Activated CD8-positive, alpha-beta T cell treated with anti-CD3 and anti-CD28 coated beads for 36 hours (primary cell): ENCODE data around the gene UBE2O. TPM values are rescaled to one million over a fixed set of nuclear protein-coding genes. Genes with fewer than 3 reads are reported as not detected.

ENCODE experiments used
- ATAC-seq: fragments of 200-7000 bp; cut with Tn5 transposase; one replicate; pipeline ENCODE4 v1.10.0; 2021; ENCODE audit warnings: mild to moderate bottlenecking, moderate library complexity
- CTCF ChIA-PET: fragments of 350-600 bp; sonication (Branson Sonifier 250); formaldehyde crosslinking; loops from one replicate; lab custom pipeline; 2021; ENCODE audit warnings: antibody characterized with exemption; lab: Charles Lee
- POLR2A ChIA-PET: fragments of 350-600 bp; sonication (Branson Sonifier 250); formaldehyde crosslinking; loops from one replicate; lab custom pipeline; 2021; ENCODE audit warnings: antibody characterized with exemption; lab: Charles Lee
- DNase-seq: peaks from one replicate; pipeline ENCODE4 v3.0.0-alpha.2; 2020
- H3K27ac Mint-ChIP-seq: one replicate; pipeline ENCODE4 v1.8.0; 2021; ENCODE audit warnings: mild to moderate bottlenecking, mixed read lengths
- H3K27me3 Mint-ChIP-seq: one replicate; pipeline ENCODE4 v1.8.0; 2021; ENCODE audit warnings: mixed read lengths
- H3K36me3 Mint-ChIP-seq: one replicate; pipeline ENCODE4 v1.8.0; 2021; ENCODE audit warnings: low read depth, mixed read lengths
- H3K4me1 Mint-ChIP-seq: one replicate; pipeline ENCODE4 v1.8.0; 2021; ENCODE audit warnings: low read depth, mixed read lengths
- H3K4me3 Mint-ChIP-seq: one replicate; pipeline ENCODE4 v1.8.0; 2021; ENCODE audit warnings: mild to moderate bottlenecking, moderate library complexity, mixed read lengths
- H3K9me3 Mint-ChIP-seq: one replicate; pipeline ENCODE4 v1.8.0; 2021; ENCODE audit warnings: mixed read lengths
- CTCF ChIP-seq: fragments of 200-600 bp; IDR thresholded peaks from one replicate; pipeline ENCODE4 v1.8.0; 2022; ENCODE audit warnings: antibody characterized with exemption, mild to moderate bottlenecking
- intact Hi-C: fragments of 100-400 bp; cut with micrococcal nuclease; formaldehyde crosslinking; loops from one replicate; pipeline ENCODE4 v1.10.0; 2022
- total RNA-seq, 2 experiments: library from RNA; stranded (reverse); gene quantifications; one replicate each; pipeline ENCODE4 v1.2.3, GENCODE V29; 2021

The UBE2O gene
- total RNA-seq, 2 experiments from 2014 or later = 36.8 to 39.5 TPM

DNA sequence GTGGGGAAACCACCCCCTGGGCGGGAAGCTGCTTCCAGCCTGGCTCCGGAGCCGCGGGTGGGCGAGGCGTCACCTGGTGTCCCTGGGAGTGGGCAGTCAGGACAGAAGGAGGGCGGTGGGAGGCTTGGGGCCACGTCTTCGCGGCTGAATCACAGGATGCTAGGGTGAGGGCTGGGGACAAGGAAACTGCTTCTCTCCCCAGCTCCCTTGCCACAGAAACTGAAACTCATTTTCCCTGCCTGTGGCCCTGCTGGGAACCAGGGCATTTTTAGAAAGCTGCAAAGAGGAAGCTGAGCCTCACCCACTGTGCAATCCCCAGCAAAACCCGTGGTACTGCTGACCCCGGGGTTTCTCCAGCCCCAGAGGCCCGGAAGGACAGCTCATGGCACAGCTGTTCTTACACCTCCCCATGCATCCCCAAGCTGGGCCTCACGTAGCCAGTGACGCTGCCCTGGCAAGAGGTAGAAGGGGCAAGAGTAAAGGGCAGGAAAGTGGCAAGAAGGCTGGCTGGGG, 40.1 kb upstream of the UBE2O start:
- H3K4me1 Mint-ChIP-seq = peaks cover 55% of the 10 kb centered on the region
- POLR2A ChIA-PET = interaction anchor here (1.0 to 3.0 kb wide), 6 partner anchors 10 to 41 kb away, joined by 3 to 7 read pairs (median 3); partner anchors contain the start of gene UBE2O
- intact Hi-C loops = no loop called here

DNA sequence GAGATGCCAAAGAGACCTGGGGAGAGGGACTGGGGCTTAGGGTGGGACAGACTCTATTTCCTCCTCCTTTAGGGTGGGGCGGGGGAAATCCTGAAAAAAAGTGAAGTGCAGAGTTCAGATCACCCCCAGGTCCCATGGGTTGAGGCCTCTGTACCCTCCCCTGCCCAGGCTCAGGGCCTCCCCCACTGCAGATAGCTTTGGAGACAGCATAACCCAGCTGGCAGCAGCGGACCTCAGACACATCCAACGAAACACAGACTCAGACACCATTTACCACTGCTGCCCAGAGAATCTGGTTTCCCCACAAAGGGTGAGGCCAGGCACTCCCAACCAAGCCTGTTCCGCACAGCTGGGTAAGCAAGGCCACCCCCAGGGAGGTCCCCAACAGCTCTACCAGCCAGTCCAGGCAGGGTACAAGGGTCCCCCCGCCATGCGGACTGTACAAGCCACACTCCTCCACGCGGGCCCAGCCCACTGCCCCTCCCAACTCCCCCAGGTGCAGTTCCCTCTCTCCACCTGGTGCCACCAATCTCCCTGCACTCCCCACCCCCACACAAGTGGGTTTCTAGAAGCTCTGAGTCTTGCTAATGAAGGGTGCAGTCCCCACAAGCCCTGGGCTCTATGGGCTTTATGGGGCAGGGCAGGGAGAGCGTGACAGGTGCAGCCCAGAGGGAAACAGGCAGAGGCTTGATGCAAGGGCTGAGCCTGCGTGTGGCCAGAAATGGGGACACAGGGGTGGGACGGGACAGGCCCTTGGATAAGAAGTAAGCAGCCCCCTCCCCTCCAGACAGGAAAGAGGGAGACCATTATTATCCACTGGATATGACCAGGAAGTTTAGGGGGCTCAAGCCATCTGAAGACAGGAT, 39.4 kb upstream of the UBE2O start:
- H3K9me3 Mint-ChIP-seq = no peaks in the 10 kb centered on the region
- intact Hi-C loops = no loop called here
- CTCF ChIA-PET = interaction anchor here (0.8 to 3.8 kb wide), 10 partner anchors 8 to 107 kb away, joined by 3 to 22 read pairs (median 4); partner anchors contain the start of gene AANAT

More for the DNA sequence above, 40.1 kb upstream of the UBE2O start:
- ATAC-seq (peak; percentile 64), DNase-seq (peak; percentile 80)
- Mint-ChIP-seq H3K27me3 (no peaks in the 10 kb centered on the region), H3K4me3 (peak overlapping the region; percentile 58), H3K36me3 (no peaks in the 10 kb centered on the region), H3K27ac (peak overlapping the region; percentile 90), H3K9me3 (no peaks in the 10 kb centered on the region)
- CTCF ChIA-PET = interaction anchor here (0.8 to 3.8 kb wide), 9 partner anchors 9 to 108 kb away, joined by 3 to 22 read pairs (median 4); partner anchors contain the start of gene AANAT
- TF ChIP-seq CTCF = no peak

GRCh38 chr17:76491271-76492122, 38.5 kb upstream of the UBE2O start:
- POLR2A ChIA-PET = interaction anchor here (0.7 to 2.0 kb wide), 4 partner anchors 9 to 29 kb away, joined by 3 to 5 read pairs (median 4); no protein-coding TSS in a partner anchor
- H3K4me3 Mint-ChIP-seq = peak overlapping the region; percentile 34
- H3K4me1 Mint-ChIP-seq = peaks cover 48% of the 10 kb centered on the region

More for the DNA sequence above, 39.4 kb upstream of the UBE2O start:
- peak; percentile 71 for ATAC-seq
- H3K36me3 Mint-ChIP-seq = peaks cover 3% of the 10 kb centered on the region
- H3K4me3 Mint-ChIP-seq = peak overlapping the region; percentile 58
- no peaks in the 10 kb centered on the region for H3K27me3 Mint-ChIP-seq
- peak; percentile 78 for DNase-seq
- peak overlapping the region; percentile 90 for H3K27ac Mint-ChIP-seq
- H3K4me1 Mint-ChIP-seq = peaks cover 53% of the 10 kb centered on the region
- POLR2A ChIA-PET = interaction anchor here (0.6 to 3.0 kb wide), 7 partner anchors 8 to 40 kb away, joined by 3 to 7 read pairs (median 3); partner anchors contain the start of gene UBE2O
- TF ChIP-seq CTCF = no peak

More at GRCh38 chr17:76491271-76492122, 38.5 kb upstream of the UBE2O start:
- no peaks in the 10 kb centered on the region for H3K27me3 Mint-ChIP-seq
- peaks cover 3% of the 10 kb centered on the region for H3K36me3 Mint-ChIP-seq
- intact Hi-C loops = no loop called here
- ATAC-seq (peak; percentile 21), DNase-seq (peak; percentile 54)
- CTCF ChIA-PET = interaction anchor here (1.1 to 3.8 kb wide), 5 partner anchors 8 to 106 kb away, joined by 3 to 22 read pairs (median 4); partner anchors contain the start of gene AANAT
- TF ChIP-seq CTCF = no peak
- peak overlapping the region; percentile 90 for H3K27ac Mint-ChIP-seq
- H3K9me3 Mint-ChIP-seq = no peaks in the 10 kb centered on the region
